ENCODE results near the gene PARN.
"Not testable (repeated sequence)": the region's sequence is repeated elsewhere in the genome, so short reads cannot be mapped to it uniquely, and the experiment has no call there.

The PARN gene

DNA sequence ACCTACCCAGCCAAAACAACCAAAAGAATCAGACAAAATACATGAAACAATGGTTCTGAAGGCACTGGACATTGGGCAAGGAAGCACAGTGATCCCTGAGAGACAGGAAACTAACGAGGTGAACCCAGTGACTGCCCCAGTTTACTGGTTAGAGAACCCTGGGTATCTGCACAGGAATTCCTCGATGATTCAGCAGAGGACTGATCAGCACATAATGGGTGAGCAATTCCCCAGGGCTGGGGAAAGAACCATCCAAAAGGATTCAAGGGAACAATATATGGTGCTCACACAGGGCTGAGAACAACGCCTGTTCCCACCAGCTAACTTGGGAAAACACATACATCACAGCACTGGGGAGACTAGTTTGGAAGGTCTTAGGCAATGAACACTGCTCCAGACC is 167.2 kb downstream of the PARN start:
- DNase-seq = no peak

DNA sequence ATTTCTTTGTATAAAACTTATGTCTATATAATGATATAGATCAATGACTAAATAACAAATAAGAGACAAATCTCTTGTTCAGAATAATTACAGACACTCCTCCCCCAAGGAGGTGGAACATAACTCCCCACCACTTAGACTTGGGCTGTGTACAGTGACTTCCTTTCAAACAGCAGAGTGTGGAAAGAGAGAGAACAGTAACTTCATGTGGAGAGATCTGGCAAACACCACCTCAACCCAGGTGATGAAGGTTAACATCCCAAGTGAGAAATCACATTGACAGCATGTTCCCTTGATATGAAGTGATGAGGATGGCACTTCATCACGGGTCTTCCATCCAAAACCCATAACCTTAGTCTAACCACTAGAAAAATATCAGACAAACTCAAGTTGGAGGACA is 169.3 kb downstream of the PARN start:
- no peak for DNase-seq

DNA sequence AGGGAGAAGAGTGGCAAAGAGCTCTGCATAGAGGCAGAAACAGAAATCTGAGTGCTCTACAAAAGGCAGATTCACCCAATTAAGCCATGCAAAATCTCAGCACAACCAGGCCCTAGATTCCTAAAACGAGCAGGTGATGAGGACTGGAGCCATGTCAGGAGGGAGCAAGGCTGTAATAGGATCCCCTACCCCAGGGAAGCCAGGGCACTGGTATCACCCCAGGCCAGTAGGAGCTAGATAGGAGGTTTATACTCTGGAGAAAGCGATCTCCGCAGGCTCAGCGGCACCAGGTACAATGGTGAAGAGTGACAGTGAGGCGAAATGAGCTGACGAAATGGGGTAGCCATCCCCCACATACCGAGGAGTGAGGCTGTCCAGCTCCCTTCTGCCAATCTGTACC is 171.5 kb downstream of the PARN start:
- DNase-seq = no peak

DNA sequence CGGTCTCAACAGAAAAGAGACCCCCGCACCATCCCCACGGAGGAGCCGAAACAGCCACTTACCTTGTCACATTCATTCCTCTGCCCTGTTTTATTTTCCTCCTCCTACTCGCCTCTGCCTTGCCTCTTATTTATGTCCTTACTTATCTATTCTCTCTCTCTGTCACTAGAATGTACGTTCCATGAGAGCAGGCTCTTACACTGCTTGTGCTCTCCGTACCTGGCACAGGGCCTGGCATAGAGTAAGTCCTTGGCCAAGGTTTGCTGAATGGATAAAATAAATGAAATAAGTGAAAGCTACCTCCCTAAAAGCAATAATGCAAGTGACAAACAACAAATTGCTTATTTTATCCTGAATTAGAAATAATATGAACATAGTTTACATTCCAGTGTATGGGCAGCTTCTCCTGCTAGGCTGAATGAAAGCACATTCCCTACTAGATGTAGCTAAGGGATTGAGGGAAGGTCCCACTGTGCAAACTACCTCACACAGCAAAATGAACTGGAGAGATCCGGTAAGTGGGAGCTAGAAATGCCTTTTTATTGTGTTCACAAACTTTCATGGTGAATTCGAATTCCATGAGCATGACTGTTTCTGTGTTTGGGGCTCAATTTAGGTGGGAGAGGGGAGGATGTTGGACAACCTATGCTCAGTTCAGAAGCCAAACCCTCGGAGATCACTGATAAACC is 173.1 kb downstream of the PARN start:
- DNase-seq = no peak

DNA sequence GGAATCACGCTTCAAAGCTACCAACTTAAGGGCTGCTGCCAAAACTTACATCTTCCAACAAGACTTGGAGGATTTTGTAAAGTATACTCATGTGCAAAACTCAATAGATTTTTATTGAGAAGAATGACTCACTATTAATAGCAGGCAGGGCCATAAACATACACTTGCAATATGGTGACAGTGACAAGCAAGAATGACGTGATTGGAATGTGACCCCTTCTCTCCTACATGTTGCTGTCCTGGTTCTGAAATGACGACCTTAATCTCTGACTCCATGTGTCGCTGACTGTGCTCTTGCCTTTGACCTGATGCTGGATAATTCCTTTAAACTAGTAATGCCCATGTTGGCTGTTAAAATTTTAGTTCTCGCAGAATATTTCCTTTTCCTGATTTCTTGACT is 174.5 kb downstream of the PARN start:
- no peak for DNase-seq

DNA sequence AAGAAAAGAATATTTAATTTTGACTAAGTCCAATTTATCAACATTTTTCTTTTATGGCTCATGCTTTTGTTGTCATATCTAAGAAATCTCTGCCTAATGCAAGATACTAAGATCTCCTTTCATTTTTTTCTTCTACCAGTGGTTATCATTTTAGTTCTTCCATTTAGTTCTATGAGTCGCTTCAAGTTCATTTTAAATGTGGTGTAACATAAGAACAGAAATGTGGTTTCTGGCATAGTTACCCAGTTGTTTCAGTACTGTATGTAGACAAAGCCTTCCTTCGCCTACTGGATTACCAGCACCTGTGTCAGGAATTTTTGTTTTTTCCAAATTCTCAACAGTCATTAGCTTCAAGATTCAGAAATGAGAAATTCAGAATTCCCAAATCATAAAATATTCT is 175.7 kb downstream of the PARN start:
- DNase-seq = no peak

DNA sequence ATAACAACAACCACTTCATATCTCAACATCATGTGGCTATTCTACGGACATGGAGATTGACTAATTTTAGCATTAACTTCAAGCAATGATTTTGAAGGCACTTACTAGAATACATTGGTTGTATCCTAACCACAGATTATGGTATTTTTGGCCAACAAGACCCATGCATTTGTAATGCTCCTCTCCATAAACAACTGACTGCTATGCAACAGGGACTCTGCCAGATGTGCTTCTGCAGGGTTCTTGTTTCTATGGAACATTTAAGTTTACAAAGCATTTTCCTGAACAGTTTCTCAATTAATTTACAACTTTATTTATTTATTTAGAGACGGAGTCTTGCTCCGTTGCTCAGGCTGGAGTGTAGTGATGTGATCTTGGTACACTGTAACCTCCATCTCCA is 178.0 kb downstream of the PARN start:
- no peak for DNase-seq

DNA sequence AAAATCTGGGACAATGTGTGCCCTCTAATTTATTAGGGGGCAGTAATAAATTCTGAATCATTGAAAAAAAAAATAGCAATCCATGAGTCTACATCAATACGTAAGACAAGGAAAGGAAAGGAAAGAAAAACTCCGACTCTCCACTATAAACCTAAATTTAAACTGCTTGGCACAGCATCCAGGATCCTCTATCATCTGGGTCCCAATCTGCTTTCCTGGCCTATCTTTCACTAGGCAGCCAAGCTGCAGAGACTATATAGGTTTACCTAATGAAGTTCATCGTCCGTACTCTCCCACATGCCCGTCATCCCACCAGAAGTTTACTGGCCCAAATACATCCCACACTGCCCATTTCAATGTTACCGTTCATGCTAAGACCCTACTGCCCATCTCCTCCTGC is 179.2 kb downstream of the PARN start:
- no peak for DNase-seq

DNA sequence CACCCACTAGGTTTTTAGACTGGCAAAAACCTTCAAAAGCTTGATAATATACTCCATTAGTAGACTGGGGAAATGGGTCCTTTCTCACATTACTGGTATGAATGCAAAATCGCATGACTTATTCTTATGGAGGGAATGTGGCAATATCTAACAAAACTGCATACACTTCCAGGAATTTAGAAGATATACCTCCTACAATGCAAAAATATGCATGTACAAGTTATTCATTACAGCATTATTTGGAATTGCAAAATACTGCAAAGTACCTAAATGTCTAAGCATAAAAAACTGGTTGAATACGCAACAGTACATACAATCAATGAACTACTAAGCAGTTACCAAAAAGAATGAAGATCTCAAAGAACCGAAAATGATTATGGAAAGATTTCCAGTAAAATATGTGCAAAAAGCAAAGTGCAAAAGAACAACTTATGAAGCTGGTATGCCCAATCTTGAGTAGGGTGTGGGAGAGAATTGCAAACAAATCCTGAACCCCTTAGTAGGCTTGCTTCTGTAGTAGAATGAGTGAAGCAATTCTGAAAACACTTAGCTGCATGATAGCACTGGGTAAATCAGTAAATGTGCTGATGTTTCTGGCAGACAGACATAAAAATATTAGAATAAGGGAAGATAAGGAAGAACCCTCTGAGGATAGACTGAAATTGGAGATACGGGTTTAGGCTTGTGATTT is 180.1 kb downstream of the PARN start:
- DNase-seq = no peak

DNA sequence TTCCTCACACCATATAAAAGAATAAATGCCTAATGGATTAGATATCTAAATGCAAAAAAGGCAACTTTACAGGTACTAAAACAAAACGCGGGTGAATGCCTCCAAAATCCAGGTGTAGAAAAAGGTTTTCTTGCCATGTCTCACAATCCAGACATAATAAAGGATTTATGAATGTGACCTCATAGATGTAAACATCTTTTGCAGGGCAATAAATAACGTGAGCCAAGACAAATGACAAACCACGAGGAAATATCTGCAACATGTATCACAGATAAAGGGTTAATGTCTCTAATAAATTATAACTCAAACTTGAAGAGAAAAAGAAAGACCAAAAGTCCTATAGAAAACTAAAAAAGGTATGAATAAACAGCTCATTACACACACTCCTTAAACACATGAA is 180.7 kb downstream of the PARN start:
- no peak for DNase-seq

DNA sequence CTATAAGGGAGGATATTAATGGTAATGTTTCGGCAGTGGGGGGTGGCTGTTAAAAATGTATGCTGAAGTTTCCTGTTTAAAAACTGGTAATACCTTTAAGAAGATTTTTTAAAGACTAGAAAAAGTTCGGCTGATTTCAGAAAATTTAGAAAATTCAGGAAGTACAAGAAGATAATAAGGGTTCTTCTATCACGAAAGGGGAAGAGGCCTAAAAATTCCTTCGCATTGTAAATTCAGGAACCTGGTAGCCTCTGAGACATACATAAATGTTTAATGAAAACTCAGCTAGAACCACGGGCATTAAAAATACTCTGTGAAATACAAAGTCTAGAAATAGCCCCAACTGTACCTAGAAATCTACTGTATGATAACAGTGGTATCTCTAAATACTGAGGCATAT is 181.2 kb downstream of the PARN start:
- DNase-seq = no peak

DNA sequence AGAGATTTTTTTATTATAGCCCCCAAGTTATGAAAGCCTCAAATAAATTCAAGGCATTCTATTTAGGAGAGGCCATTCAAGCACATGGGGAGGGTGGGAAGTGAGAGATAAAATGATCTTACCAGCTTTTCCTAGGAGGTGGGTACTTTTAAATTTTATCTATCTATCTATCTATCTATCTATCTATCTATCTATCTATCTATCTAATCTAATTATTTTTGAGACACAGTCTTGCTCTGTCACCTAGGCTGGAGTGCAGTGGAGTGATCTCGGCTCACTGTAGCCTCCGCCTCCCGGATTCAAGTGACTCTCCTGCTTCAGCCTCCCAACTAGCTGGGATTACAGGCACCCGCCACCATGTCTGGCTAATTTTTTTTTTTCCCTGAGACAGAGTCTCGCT is 182.3 kb downstream of the PARN start:
- DNase-seq = no peak

DNA sequence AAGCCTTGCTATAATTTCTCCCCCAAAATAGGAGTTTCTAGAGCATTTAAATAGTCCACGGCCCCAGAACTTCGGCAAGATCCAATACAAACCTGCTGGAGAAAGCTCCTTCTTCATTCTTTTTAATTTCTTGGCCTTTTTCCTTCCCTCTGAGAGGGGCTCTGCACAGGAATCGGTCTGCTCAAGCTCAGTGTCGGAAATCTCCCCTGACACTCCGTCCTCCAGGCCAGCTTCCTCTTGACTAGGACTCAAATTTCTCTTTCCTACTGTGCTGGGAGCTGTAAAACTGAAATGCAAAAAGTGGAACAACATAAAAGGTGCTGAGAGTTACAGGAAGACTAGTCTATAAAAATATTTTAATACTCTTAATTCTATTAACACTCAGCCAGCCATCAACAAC is 183.3 kb downstream of the PARN start:
- DNase-seq = no peak

DNA sequence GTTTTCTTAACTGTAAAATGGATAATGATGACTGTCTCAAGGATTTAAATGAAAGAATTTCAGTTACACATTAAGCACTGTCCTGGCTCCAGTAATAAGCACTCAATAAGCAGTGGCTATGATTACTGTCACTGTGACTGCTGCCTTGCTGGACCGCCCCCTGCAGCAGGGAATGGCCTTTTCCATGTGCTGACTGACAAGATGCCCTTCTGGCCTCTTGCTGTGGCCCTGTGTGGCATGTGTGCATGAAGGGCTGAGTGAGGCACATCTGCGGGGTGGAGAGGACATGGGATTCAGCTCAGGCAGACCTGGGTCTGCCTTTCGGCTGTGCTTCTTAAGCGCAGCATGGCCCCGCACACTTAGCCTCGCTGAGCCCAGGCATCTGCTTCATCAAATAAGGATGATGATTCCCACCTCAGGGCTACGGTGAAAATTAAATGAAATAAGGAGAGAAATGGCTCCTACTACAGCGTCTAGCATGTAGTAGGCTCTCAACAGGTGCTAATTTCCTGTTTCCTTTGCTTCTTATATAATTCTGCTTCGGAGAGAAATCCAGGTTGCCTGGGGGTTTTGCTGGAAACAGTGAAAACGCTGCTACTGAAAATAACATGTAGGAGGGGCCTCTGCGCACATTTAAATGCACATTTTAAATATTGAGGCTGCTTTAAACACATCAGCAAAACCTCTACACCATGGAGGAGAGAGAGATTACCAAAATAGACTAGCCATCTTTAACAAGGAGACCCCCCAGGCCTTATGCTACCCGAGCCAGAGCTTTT is 183.9 kb downstream of the PARN start:
- DNase-seq = no peak

DNA sequence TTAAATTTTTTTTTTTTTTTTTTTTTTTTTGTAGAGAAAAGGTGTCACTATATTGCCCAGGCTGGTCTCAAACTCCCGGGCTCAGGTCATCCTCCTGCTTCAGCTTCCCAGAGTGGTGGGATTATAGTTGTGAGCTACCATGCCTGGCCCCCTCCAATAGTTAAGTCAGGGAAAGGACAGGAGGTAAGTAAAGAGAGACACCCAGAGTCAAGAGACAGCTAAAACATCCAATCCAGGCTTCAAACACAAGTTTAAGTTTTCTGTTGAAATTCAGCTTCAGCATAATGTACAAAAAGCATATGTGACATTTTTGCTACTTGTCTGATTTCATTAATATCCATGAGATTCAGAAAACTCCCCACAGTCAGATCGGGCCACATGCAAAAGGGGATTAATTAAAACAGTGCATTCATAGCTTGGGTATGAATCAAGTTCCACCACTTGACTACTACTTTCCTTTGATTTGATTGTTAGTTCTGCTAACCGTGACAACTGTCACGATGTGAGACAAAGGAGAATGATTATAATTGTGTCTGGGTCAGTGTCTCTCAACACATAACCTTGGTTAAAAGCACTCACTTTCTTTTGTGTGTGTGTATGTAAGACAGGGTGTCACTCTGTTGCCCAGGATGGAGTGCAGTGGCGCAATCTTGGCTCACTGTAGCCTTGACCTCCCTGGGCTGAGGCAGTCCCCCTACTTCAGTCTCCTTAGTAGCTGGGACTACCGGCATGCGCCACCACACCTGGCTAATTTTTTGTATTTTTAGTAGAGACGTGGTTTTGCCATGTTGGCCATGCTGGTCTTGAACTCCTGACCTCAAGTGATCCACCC is 184.9 kb downstream of the PARN start:
- DNase-seq = no peak

DNA sequence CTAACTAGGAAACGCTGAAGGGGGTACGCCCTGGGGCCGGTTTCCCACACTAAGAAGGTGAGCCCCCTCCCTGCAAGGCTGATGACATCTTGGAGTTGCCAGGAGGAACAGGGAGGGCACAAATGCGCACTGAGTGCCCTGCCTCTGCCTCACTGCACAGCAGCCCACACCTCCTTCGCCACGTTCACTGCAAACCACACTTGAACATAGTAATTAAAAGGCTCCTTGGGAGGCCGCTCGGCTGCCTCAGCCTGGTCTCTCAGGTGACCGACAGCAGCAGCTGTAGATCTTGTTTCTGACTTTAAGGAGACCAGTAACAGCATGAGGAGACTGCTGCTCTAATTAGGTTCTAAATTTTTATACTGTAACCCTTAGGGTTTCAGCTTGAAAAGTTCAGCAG is 188.5 kb downstream of the PARN start:
- not testable (repeated sequence) for DNase-seq

DNA sequence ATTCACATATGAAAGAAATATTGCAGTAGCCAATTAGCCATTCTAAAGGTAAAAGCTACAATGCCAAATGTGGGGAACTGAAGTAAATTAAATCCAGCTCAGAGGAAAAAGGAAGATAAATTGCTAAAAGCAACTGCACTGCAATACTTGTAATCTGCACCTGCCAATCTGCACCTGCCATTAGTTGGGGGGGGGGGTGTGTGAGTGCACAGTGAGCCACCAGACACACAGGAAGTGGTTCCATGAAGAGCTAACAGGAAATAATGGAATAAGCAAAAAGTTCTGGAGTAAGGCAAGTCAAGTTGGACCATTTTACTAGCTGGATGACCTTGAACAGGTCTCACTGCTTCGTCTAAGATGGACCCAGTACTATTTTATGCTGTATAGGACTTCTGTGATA is 191.8 kb downstream of the PARN start:
- DNase-seq = no peak

DNA sequence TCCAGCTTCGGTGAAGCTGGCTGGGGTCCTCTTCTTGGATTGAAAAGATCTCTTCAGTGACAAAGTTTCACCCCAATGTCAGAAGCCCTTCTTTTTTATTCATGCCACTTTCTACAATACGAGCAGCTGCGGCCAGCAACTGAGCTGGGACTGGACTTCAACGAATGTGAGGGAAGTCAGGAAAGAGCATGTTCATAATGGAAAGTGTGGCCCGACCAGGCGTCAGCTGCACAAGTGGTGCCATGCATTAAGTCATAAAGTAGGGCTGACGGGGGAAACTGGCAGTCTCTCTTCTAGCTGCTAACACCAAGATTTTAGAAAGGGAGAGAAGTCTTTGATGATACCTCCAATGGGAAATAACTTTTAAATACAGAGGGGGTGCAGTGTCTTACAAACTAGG is 192.6 kb downstream of the PARN start:
- DNase-seq = no peak

DNA sequence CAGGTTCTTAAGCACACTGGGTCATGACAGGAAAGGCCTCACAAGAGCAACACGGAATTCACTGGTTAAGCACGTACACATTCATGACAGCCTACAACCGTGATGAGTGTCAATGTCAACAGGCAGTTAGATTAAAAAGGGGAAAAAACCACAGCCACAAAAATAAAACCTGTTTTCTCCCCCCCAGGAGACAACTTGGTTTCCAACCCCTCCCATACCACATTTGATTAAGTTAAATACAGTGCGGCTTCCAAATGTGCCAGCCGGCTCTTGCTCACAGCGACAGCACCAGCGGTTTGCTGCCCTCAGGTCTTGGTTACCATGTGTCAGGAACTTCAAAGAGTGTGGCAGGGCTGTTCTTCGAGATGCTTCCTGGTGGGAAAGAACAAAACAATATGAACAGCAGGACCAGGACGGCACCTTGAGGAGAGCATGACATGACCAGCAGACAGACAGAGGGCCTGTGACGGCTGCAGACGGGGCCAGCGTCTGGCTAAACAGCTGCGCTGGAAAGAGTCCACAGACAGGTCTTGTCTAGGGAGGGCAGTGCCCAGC is 193.6 kb downstream of the PARN start:
- no peak for DNase-seq

DNA sequence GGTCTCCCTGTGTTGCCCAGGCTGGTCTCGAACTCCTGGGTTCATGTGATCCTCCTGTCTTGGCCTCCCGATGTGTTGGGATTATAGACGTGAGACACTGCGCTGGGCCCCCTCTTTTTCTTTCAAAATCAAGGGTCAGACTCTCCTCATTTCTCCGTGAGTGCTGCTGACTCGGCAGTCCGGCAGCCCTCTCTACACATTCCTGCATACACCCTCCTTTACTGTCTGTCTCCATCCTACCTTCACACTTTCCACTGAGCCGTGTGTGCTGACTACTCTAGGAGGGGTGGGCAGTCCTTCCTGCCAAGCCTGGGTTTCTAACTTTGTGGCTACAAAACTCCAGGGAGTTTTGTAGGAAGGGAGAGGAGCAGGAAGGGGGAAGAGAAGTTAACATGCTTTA is 195.2 kb downstream of the PARN start:
- no peak for DNase-seq

DNA sequence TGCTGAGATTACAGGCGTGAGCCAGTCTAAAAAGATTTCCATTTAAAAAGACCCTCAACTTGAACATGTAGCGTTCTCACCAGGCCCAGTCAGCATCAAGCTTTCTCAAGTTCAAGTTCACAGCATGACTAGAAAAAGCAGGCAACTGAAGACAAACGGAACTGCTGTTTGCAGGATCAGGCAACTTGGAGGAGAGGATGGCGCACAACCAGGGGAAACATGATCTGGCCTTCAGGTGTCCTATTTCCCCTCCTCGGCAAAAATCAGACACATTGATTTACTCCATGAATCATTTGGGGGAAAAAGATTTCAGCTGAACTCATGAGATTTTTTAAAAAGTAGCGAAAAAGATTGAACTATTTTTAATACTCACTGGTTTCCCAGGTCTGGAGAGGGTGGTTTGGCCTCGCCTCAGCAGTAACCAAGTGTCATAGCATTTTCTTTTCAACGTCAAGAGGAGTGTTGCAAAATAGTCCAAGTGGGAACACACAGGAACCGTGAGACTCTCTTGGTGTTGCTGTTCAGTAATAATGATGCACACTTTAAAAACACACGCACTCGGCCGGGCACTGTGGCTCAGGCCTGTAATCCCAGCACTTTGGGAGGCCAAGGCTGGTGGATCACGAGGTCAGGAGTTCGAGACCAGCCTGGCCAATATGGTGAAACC is 201.0 kb downstream of the PARN start:
- not testable (repeated sequence) for DNase-seq

DNA sequence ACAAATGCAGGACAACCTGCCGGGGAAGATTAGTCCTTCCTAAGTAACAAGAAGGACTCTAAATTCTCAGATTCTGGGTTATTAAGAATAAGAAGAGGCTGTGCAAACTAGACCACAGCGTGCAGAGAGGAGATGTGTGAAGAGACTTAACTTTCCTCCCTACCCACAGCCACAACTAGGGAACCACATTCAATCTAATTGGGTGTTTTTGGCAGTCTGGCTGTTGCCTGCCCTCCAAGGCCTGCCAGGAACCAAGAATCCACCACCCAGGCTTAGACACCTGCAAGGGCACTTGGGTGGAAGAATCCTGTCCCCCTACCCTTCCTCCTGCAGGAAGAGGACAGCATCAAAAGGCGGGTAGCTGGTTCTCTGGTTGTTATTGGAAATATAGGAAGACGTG is 202.0 kb downstream of the PARN start:
- DNase-seq = no peak

Data from retina (tissue), 1 donor.